ENCODE data around the gene CAMP. TPM values are rescaled to one million over a fixed set of nuclear protein-coding genes. Genes with fewer than 3 reads are reported as not detected.
A peak's percentile ranks its signal among the peaks of the same experiment; 100 is the strongest.

The CAMP gene
- total RNA-seq (under 1 TPM in 1 of 9 donors, not detected in 8; 0.67 TPM), polyA plus RNA-seq (under 1 TPM in 2 of 3 donors, not detected in 1; 0.17 to 0.56 TPM)
- long read RNA-seq, donor 1 = 0 reads
- long read RNA-seq, donor 2, partial matches to known transcripts = 0 of 2 reads
- long read RNA-seq, donor 2, other reads (novel, unspliced or antisense) = 0 of 2 reads
- long read RNA-seq, donor 3 = 0 reads
- long read RNA-seq, donor 4 = 0 reads
- long read RNA-seq, donor 5, partial matches to known transcripts = 0 of 1 reads
- long read RNA-seq, donor 5, other reads (novel, unspliced or antisense) = 0 of 1 reads
- long read RNA-seq, donor 6 = 0 reads
- long read RNA-seq, donor 7 = 0 reads
- long read RNA-seq, donor 8, transcript CAMP-201 (4 exons, 745 nt) = major isoform, 5 of 5 reads
- long read RNA-seq, donor 8, partial matches to known transcripts = 0 of 5 reads
- long read RNA-seq, donor 8, other reads (novel, unspliced or antisense) = 0 of 5 reads
- long read RNA-seq, donor 9 = 0 reads
- long read RNA-seq, donor 10 = 0 reads

GRCh38 chr3:48222616-48223513 is at the start of gene CAMP:
CAMP (plus strand) TSS chr3:48223495; CDS start chr3:48223512, 17 bp downstream.
- no peak for TF ChIP-seq CTCF (IDR thresholded peaks at IDR 0.05)
- no peak for TF ChIP-seq POLR2A (IDR thresholded peaks at IDR 0.05)
- peak; percentile 42 to 82 (median 70) for DNase-seq
- WGBS, 4 donors = 78 to 83% (median 83%) methylated on average over 11 of the region's 11 CpGs
- H3K27me3 ChIP-seq = no peaks in the 10 kb centered on the region
- no peak within 1 kb of the TSS for H3K4me3 ChIP-seq
- H3K4me1 ChIP-seq (replicated peaks in 1 of 2) = peaks cover 1 to 6% of the 10 kb centered on the region in 2 donors
- no peaks in the 10 kb centered on the region for H3K9me3 ChIP-seq (replicated peaks in 1 of 3)
- no peaks in the 10 kb centered on the region for H3K36me3 ChIP-seq (replicated peaks in 1 of 2)
- no peak within 1 kb of the TSS for H3K27ac ChIP-seq
- intact Hi-C loops (cut with DNase I) = no loop called here

GRCh38 chr3:48178072-48178471 is 45.2 kb upstream of the CAMP start:
- DNase-seq = no peak
- no peak overlapping the region for H3K27ac ChIP-seq
- no peaks in the 10 kb centered on the region for H3K27me3 ChIP-seq
- WGBS, 4 donors = 81 to 95% (median 90%) methylated on average over 2 of the region's 2 CpGs
- intact Hi-C loops (cut with DNase I) = no loop called here
- no peak overlapping the region for H3K4me3 ChIP-seq
- TF ChIP-seq CTCF (IDR thresholded peaks at IDR 0.05) (no peak), POLR2A (IDR thresholded peaks at IDR 0.05) (no peak)
- H3K9me3 ChIP-seq (replicated peaks in 1 of 3) = no peaks in the 10 kb centered on the region
- H3K36me3 ChIP-seq (replicated peaks in 1 of 2) = peaks cover 0 to 15% of the 10 kb centered on the region in 2 donors
- H3K4me1 ChIP-seq (replicated peaks in 1 of 2) = peaks cover 8 to 13% of the 10 kb centered on the region in 2 donors

- H3K27me3 ChIP-seq = no peaks in the 10 kb centered on the region
Measured at GRCh38 chr3:48180021-48180420, 43.3 kb upstream of the CAMP start.

More at GRCh38 chr3:48180021-48180420, 43.3 kb upstream of the CAMP start:
- Histone ChIP-seq H3K36me3 (replicated peaks in 1 of 2) (peaks cover 0 to 15% of the 10 kb centered on the region in 2 donors), H3K27ac (no peak overlapping the region), H3K4me1 (replicated peaks in 1 of 2) (peaks cover 8 to 13% of the 10 kb centered on the region in 2 donors), H3K9me3 (replicated peaks in 1 of 3) (no peaks in the 10 kb centered on the region), H3K4me3 (no peak overlapping the region)
- WGBS, 4 donors = 94 to 97% (median 97%) methylated on average over 5 of the region's 5 CpGs
- intact Hi-C loops (cut with DNase I) = no loop called here
- no peak for DNase-seq
- TF ChIP-seq POLR2A (IDR thresholded peaks at IDR 0.05) (no peak), CTCF (IDR thresholded peaks at IDR 0.05) (no peak)

All from adrenal gland (tissue), 19 donors.